CD4-positive, alpha-beta T cell treated with Interleukin-21 for 1 hour (primary cell): Measurements from ENCODE around the gene AP1S3.
"Not testable (repeated sequence)": the region's sequence is repeated elsewhere in the genome, so short reads cannot be mapped to it uniquely, and the experiment has no call there.

Experiments used
- DNase-seq: peaks from one replicate; pipeline ENCODE4 v3.0.0-alpha.2; 2020

The AP1S3 gene

DNA sequence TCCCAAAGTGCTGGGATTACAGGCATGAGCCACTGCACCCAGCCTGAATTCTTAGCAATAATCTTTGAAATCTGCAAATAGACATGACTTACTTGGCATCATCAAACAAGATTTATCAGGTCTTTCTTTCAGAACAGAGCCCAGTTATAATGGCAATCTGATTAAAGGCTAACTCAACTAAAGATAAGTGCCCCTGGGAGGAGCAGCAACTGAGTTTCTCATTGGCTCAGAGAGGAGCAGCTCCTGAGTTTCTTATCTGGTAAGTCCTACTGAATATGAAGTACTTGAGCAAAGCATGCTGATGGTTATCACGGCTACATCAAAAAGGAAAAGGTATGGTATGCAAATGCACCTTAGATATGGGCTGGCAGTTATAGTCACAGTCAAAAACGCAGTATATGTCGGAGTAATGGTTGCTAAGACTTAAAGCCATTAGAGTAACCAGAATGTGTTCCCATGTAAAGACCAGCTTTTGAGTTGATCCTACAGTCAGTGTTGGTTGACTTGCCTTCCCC lies 15.0 kb upstream of the AP1S3 start:
- DNase-seq, result no peak

DNA sequence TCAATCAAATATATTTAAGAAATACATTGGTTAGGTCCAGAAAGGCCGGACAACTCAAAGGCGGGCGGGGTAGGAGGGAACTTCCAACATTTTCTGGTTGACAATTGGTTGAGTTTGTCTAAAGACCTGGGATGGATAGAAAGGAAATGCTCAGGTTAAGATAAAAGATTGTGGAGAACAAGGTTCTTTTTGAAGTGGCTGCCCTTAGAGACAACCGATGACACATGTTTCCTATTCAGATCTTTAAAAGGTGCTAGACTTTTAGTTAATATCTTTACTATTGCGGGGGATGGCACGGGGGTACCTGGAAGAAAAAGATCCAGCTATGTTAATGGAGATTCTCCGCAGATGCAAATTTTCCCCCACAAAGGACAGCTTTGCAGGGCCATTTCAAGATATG lies 10.0 kb upstream of the AP1S3 start:
- DNase-seq, result no peak

- no peak for DNase-seq
Observed at GRCh38 chr2:223846515-223846914, 9.1 kb upstream of the AP1S3 start.

- DNase-seq, result no peak
Observed at GRCh38 chr2:223841436-223842190, 4.2 kb upstream of the AP1S3 start.

DNA sequence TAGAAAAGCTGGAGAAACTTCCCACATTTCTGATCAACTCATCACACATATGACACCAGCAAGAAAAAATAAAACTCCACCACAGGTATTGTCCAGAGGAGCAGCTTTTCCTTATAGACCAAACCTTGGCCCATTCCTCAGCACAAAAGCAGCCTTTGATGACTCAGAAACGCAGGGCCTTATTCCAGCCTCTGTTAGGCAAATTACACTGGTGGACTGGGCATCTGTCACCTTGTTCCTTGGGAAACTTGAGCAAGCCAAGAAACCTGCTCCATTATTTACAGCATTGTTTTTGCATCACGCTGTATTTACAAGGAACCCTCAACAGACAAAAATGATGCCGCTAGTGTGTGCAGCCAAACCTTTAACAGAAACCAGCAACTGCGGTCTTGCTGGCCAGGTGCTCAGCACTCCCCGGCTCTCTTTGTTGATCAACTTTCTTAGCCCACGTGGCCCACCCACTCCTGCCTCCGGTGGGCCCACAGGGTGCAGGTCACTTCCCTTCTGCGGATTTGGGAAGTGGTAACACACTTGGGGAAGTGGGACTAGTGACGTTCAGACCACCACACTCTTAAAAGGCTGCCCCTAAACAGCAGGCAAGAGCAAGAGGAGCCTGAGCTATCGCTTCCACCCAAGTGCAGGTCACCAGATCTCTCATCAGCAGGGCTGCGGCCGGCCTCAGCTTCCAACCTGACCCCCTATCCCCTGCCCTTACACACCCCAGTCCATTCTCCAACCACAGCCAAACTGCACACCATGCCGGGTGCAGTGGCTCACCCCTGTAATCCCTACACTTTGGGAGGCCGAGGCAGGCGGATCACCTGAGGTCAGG lies 1.5 kb downstream of the AP1S3 start:
- DNase-seq, result peak; percentile 32

- DNase-seq, result no peak
Observed at GRCh38 chr2:223834431-223834830, 3.0 kb downstream of the AP1S3 start.

- DNase-seq, result no peak
Observed at GRCh38 chr2:223832241-223832903, 5.0 kb downstream of the AP1S3 start.

DNA sequence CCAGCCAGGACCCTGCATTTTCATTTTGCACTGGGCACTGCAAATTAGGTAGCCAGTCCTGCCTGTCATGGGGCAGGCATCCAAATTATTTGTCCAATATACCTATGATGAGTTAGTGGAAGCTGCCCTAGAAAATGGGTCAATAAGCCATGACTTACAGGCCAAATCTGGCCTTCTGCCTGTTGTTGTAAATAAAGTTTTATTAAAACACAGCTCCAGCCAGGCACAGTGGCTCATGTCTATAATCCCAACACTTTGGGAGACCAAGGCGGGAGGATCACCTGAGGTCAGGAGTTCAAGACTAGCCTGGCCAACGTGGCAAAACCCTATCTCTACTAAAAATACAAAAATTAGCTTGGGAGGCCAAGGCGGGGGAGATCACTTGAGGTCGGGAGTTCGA lies 8.3 kb downstream of the AP1S3 start:
- DNase-seq, result no peak

DNA sequence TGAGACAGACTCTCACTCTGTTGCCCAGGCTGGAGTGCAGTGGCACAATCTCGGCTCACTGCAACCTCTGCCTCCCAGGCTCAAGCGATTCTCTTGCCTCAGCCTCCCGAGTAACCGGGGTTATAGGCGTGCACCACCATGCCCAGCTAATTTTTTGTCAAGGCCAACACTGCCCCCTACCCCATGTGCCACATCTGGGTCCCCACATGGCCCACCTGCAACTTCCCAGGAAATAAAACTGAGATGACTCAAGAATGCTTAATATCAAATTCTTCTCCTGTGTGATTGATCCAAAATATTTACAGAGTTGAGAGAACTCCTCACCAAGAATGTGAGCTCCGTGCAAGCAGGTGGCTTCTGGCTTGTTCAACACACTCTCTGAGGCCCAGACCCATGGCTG lies 9.1 kb downstream of the AP1S3 start:
- DNase-seq, result no peak

DNA sequence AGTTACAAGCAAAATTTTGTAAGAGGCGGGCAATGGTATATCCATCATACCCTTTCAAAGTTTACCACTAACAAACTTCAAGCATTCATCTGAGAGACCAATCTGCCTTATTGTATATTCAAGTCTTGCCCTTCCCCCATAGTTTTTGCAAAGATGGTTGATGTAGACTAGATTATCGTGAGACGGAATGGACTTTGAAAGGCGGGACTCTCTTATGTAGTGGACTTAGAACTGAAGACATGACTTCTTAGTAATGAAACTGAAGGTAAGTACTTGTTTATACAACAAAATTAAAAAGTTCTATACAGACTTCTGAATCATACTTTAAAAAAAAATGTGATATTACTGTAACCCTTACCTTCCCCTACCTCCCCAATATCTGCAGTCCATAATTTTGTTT lies 10.4 kb downstream of the AP1S3 start:
- DNase-seq, result no peak

- no peak for DNase-seq
Observed at GRCh38 chr2:223824301-223824700, 13.1 kb downstream of the AP1S3 start.

DNA sequence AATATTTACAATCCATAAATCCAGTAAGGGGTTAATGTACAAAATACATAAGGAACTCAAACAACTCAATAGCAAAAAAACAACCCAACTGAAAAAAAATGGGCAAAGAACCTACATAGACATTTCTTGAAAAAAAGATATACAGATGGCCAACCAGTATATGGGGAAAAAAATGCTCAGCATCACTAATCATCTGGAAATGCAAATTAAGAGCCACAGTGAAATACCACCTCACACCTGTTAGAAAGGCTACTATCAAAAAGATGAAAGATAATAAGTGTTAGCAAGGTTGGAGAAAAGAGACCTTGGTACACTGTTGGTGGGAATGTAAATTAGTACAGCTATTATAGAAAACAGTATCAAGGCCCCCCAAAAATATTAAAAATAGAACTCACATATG lies 14.6 kb downstream of the AP1S3 start:
- no peak for DNase-seq

- DNase-seq, result no peak
Observed at GRCh38 chr2:223820549-223820948, 16.8 kb downstream of the AP1S3 start.

- no peak for DNase-seq
Observed at GRCh38 chr2:223819891-223820290, 17.5 kb downstream of the AP1S3 start.

DNA sequence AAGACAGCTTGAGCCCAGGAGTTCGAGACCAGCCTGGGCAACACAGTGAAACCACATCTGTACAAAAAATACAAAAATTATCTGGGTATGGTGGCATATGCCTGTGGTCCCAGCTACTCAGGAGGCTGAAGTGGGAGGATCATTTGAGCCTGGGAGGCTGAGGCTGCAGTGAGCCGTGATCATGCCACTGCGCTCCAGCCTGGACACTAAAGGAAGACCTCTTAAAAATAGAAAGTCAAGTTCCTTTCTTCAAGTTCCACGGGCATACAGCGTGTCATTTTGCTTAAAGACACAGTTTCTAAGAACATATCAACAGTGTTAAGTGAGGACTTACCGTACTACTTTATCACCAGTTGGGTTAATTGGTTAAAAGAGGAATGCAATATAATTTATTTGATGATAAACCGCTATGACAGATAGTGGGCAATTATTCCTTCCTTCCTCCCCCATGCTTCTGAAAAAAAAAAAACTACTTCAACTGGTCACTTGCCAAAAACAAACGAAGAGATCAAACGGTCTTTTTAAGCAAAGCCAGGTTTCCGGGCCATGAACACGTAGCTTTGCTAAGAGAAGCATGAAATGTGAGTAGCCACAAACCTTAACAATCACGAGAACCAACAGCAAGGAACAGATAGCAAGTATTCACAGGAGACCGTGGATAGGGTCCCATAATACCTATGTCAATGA lies 21.4 kb downstream of the AP1S3 start:
- DNase-seq, result no peak

DNA sequence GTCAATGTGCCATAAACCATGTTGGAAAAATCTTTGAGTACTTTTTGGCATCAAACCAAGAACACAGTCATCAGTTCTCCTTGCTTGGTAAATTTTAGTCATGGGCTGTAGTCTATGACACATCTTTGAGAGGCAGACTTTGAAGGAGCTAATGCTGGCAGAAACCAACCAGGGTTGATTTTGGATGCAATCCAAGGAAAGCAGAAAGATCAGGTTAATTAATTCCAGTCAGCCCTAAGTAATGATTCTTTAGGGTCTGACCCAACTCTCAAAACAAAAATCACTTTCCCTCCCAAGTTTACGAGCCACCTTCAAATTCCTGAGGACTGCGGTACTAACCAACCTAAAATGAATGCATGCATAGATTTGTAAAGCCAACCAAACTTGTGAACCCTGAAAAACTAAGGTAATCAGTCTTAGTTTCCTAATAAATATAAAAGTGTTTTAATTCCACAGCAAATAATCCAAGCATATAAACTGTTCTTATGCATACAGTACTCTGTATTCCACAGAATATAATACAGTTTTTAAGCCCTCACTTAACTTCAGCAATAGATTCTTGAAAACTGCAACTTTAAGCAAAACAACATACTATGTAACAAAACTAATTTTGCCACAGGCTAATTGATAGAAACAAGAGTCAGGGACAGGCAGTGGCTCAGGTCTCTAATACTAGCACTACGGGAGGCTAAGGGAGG lies 22.0 kb downstream of the AP1S3 start:
- no peak for DNase-seq

GRCh38 chr2:223814764-223815163 lies 22.6 kb downstream of the AP1S3 start:
- DNase-seq, result not testable (repeated sequence)

DNA sequence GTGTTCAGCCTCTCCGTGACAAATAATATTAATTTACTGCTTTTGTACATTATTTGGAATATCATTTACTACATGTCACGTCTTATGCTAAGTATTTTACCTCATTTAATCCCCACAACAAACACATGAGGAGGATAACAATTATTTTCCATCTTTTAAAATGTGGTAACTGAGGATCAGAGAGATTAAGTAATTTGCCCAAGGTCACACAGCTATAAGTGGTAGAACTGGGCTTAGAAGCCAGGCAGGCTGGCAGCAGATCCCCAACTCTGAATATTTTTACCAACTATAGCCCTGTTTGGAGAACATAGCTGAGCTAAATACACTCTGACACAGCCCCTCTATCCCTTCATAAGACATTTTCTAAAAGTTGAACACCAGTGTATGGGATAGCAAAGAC lies 24.1 kb downstream of the AP1S3 start:
- DNase-seq, result no peak

- DNase-seq, result no peak
Observed at GRCh38 chr2:223811757-223812156, 25.6 kb downstream of the AP1S3 start.

DNA sequence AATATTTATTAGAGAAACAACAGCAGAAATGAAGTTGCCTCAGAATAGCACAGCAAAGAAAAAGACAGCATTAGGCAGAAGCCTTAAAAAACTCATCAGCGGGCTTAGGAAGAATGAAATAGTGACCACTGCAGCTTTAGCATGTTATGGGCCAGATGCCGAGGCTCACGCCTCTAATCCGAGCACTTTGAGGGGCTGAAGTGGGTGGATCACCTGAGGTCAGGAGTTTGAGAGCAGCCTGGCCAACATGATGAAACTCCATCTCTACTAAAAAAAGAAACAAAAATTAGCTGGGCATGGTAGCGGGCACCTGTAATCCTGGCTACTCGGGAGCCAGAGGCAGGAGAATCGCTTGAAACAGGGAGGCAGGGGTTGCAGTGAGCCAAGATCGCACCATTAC lies 32.4 kb downstream of the AP1S3 start:
- DNase-seq, result no peak

DNA sequence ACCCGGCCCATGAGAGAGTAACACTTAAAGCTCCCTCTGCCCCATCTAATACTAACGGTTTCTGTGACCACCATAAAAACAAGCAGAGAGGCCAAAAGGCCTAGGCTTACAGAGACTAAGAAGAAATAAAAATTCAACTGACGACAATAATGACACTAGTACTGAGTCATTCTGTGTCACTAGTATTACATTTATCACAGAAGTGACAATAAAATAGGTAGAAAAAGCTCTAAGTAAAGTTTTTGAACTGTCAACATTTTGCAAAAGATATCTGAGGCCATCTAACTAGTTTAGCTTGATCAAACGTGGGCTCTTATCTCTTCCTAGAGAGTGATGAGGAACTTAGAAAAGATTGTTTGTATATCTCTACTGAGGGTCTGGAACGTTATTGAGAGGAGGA lies 35.6 kb downstream of the AP1S3 start:
- no peak for DNase-seq

- no peak for DNase-seq
Observed at GRCh38 chr2:223800908-223801307, 36.5 kb downstream of the AP1S3 start.
